ENCODE measurements around the gene SYCE1. TPM values are rescaled to one million over a fixed set of nuclear protein-coding genes. Genes with fewer than 3 reads are reported as not detected.

The SYCE1 gene
- total and polyA plus RNA-seq, 4 donors: 0.33 to 5.4 (median 2.1) TPM; not detected in 1

- WGBS: 89% methylated on average over 4 of the region's 4 CpGs
- TF ChIP-seq RAD21 (IDR thresholded peaks at IDR 0.05) (no peak), NR2F2 (IDR thresholded peaks at IDR 0.05) (no peak), YY1 (IDR thresholded peaks at IDR 0.05) (no peak), JUND (IDR thresholded peaks at IDR 0.05) (no peak), SP1 (IDR thresholded peaks at IDR 0.05) (no peak), FOXA1 (IDR thresholded peaks at IDR 0.05) (no peak), CTCF (IDR thresholded peaks at IDR 0.05; ENCODE audit: low read depth, low read length, missing input control) (no peak), TAF1 (conservative IDR thresholded peaks at IDR 0.05) (no peak), FOXA2 (IDR thresholded peaks at IDR 0.05) (no peak), HNF4A (conservative IDR thresholded peaks at IDR 0.05) (no peak), HNF4G (IDR thresholded peaks at IDR 0.05) (no peak), GABPA (IDR thresholded peaks at IDR 0.05 in 1 of 2, conservative IDR thresholded peaks at IDR 0.05 in 1 of 2) (no peak), EGR1 (IDR thresholded peaks at IDR 0.05; ENCODE audit: low read depth in 2 of 2) (no peak), RXRA (IDR thresholded peaks at IDR 0.05) (no peak)
- TF ChIP-seq, protein P1, sequence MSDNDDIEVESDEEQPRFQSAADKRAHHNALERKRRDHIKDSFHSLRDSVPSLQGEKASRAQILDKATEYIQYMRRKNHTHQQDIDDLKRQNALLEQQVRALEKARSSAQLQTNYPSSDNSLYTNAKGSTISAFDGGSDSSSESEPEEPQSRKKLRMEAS (IDR thresholded peaks at IDR 0.05): no peak
- TF ChIP-seq, protein P2, sequence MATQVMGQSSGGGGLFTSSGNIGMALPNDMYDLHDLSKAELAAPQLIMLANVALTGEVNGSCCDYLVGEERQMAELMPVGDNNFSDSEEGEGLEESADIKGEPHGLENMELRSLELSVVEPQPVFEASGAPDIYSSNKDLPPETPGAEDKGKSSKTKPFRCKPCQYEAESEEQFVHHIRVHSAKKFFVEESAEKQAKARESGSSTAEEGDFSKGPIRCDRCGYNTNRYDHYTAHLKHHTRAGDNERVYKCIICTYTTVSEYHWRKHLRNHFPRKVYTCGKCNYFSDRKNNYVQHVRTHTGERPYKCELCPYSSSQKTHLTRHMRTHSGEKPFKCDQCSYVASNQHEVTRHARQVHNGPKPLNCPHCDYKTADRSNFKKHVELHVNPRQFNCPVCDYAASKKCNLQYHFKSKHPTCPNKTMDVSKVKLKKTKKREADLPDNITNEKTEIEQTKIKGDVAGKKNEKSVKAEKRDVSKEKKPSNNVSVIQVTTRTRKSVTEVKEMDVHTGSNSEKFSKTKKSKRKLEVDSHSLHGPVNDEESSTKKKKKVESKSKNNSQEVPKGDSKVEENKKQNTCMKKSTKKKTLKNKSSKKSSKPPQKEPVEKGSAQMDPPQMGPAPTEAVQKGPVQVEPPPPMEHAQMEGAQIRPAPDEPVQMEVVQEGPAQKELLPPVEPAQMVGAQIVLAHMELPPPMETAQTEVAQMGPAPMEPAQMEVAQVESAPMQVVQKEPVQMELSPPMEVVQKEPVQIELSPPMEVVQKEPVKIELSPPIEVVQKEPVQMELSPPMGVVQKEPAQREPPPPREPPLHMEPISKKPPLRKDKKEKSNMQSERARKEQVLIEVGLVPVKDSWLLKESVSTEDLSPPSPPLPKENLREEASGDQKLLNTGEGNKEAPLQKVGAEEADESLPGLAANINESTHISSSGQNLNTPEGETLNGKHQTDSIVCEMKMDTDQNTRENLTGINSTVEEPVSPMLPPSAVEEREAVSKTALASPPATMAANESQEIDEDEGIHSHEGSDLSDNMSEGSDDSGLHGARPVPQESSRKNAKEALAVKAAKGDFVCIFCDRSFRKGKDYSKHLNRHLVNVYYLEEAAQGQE (IDR thresholded peaks at IDR 0.05): no peak
- TF ChIP-seq, protein P3, sequence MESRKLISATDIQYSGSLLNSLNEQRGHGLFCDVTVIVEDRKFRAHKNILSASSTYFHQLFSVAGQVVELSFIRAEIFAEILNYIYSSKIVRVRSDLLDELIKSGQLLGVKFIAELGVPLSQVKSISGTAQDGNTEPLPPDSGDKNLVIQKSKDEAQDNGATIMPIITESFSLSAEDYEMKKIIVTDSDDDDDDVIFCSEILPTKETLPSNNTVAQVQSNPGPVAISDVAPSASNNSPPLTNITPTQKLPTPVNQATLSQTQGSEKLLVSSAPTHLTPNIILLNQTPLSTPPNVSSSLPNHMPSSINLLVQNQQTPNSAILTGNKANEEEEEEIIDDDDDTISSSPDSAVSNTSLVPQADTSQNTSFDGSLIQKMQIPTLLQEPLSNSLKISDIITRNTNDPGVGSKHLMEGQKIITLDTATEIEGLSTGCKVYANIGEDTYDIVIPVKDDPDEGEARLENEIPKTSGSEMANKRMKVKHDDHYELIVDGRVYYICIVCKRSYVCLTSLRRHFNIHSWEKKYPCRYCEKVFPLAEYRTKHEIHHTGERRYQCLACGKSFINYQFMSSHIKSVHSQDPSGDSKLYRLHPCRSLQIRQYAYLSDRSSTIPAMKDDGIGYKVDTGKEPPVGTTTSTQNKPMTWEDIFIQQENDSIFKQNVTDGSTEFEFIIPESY (IDR thresholded peaks at IDR 0.05): no peak
- H3K36me3 ChIP-seq (ENCODE audit: control insufficient read depth in 4 of 4, insufficient read depth in 3 of 4, low read depth in 1 of 4, low read length in 3 of 4): no peaks in the 10 kb centered on the region
These were observed 10.8 kb downstream of the SYCE1 start for GRCh38 chr10:133554600-133554999.

GRCh38 chr10:133544506-133544905, 20.9 kb downstream of the SYCE1 start:
- Histone ChIP-seq H3K9ac (ENCODE audit: low read depth in 1 of 2, low read length in 2 of 2) (no peak overlapping the region), H3K27me3 (ENCODE audit: control insufficient read depth in 4 of 4, insufficient read depth in 4 of 4, low read length in 3 of 4) (no peaks in the 10 kb centered on the region), H3K4me3 (ENCODE audit: low read depth in 1 of 3, low read length in 3 of 3) (no peak overlapping the region), H3K27ac (ENCODE audit: low read depth in 1 of 2, low read length in 2 of 2) (no peak overlapping the region), H3K36me3 (ENCODE audit: control insufficient read depth in 4 of 4, insufficient read depth in 3 of 4, low read depth in 1 of 4, low read length in 3 of 4) (no peaks in the 10 kb centered on the region), H3K9me3 (ENCODE audit: control insufficient read depth in 4 of 4, low read length in 3 of 4) (no peaks in the 10 kb centered on the region), H3K4me1 (ENCODE audit: control insufficient read depth in 4 of 4, insufficient read depth in 4 of 4, low read length in 3 of 4) (no peaks in the 10 kb centered on the region)
- no peak for DNase-seq (ENCODE audit: low spot score)
- WGBS: 44% methylated on average over 1 of the region's 1 CpG
- TF ChIP-seq, protein P2 (IDR thresholded peaks at IDR 0.05): no peak
- TF ChIP-seq GABPA (IDR thresholded peaks at IDR 0.05 in 1 of 2, conservative IDR thresholded peaks at IDR 0.05 in 1 of 2) (no peak), FOXA2 (IDR thresholded peaks at IDR 0.05) (no peak), HNF4A (conservative IDR thresholded peaks at IDR 0.05) (no peak), EGR1 (IDR thresholded peaks at IDR 0.05; ENCODE audit: low read depth in 2 of 2) (no peak), HNF4G (IDR thresholded peaks at IDR 0.05) (no peak), CTCF (IDR thresholded peaks at IDR 0.05; ENCODE audit: low read depth, low read length, missing input control) (no peak), TAF1 (conservative IDR thresholded peaks at IDR 0.05) (no peak)
- TF ChIP-seq, protein P1 (IDR thresholded peaks at IDR 0.05): no peak
- TF ChIP-seq, protein P4, sequence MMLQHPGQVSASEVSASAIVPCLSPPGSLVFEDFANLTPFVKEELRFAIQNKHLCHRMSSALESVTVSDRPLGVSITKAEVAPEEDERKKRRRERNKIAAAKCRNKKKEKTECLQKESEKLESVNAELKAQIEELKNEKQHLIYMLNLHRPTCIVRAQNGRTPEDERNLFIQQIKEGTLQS (IDR thresholded peaks at IDR 0.05): no peak

More at GRCh38 chr10:133554600-133554999, 10.8 kb downstream of the SYCE1 start:
- Histone ChIP-seq H3K9ac (ENCODE audit: low read depth in 1 of 2, low read length in 2 of 2) (no peak overlapping the region), H3K27ac (ENCODE audit: low read depth in 1 of 2, low read length in 2 of 2) (no peak overlapping the region), H3K4me1 (ENCODE audit: control insufficient read depth in 4 of 4, insufficient read depth in 4 of 4, low read length in 3 of 4) (no peaks in the 10 kb centered on the region), H3K4me3 (ENCODE audit: low read depth in 1 of 3, low read length in 3 of 3) (no peak overlapping the region), H3K9me3 (ENCODE audit: control insufficient read depth in 4 of 4, low read length in 3 of 4) (peaks cover 0 to 2% (median 0%) of the 10 kb centered on the region in 4 donors), H3K27me3 (ENCODE audit: control insufficient read depth in 4 of 4, insufficient read depth in 4 of 4, low read length in 3 of 4) (no peaks in the 10 kb centered on the region)
- DNase-seq (ENCODE audit: low spot score): no peak

All from liver (tissue), 9 donors.